ENCODE measurements around the gene DBX1. TPM values are rescaled to one million over a fixed set of nuclear protein-coding genes. Genes with fewer than 3 reads are reported as not detected.

The DBX1 gene
- total and polyA plus RNA-seq, 8 donors = not detected

- Histone ChIP-seq H3K9me3 (no peaks in the 10 kb centered on the region), H3K4me1 (no peaks in the 10 kb centered on the region), H3K4me3 (no peak overlapping the region), H3K36me3 (no peaks in the 10 kb centered on the region), H3K27ac (no peak overlapping the region), H3K27me3 (no peaks in the 10 kb centered on the region)
- intact Hi-C loops (cut with DNase I; ENCODE audit: low total_unique reads) = loop anchor here (5.0 to 10.0 kb wide), 3 partner anchors 174 to 489 kb away; no protein-coding TSS in a partner anchor
- DNase-seq = no peak
- 68 to 80% (median 74%) methylated on average over 6 of the region's 6 CpGs for WGBS, 5 donors
- no peak for TF ChIP-seq POLR2A (IDR thresholded peaks at IDR 0.05)
- no peak for TF ChIP-seq EP300 (IDR thresholded peaks at IDR 0.05)
- TF ChIP-seq POLR2AphosphoS5 (IDR thresholded peaks at IDR 0.05) = no peak
- no peak for TF ChIP-seq CTCF (IDR thresholded peaks at IDR 0.05)
Measured at GRCh38 chr11:20125927-20126326, 34.3 kb downstream of the DBX1 start.

- 74 to 86% (median 85%) methylated on average over 3 of the region's 3 CpGs for WGBS, 5 donors
- Histone ChIP-seq H3K36me3 (peaks cover 10 to 37% (median 33%) of the 10 kb centered on the region in 4 donors), H3K9me3 (no peaks in the 10 kb centered on the region), H3K4me3 (no peak overlapping the region), H3K27me3 (no peaks in the 10 kb centered on the region), H3K27ac (no peak overlapping the region), H3K4me1 (no peaks in the 10 kb centered on the region)
- DNase-seq = no peak
- TF ChIP-seq POLR2AphosphoS5 (IDR thresholded peaks at IDR 0.05) = no peak
- no peak for TF ChIP-seq CTCF (IDR thresholded peaks at IDR 0.05)
- intact Hi-C loops (cut with DNase I; ENCODE audit: low total_unique reads) = loop anchor here (10.0 kb wide), 1 partner anchor 493 kb away; no protein-coding TSS in a partner anchor
Measured at GRCh38 chr11:20122131-20122530, 38.1 kb downstream of the DBX1 start.

GRCh38 chr11:20120134-20120925, 39.9 kb downstream of the DBX1 start:
- TF ChIP-seq POLR2A (IDR thresholded peaks at IDR 0.05) (no peak), CTCF (IDR thresholded peaks at IDR 0.05) (no peak), POLR2AphosphoS5 (IDR thresholded peaks at IDR 0.05) (no peak), EP300 (IDR thresholded peaks at IDR 0.05) (no peak)
- intact Hi-C loops (cut with DNase I; ENCODE audit: low total_unique reads) = loop anchor here (10.0 kb wide), 1 partner anchor 494 kb away; no protein-coding TSS in a partner anchor
- H3K27ac ChIP-seq = no peak overlapping the region
- H3K36me3 ChIP-seq = peaks cover 10 to 54% (median 42%) of the 10 kb centered on the region in 4 donors
- no peak for DNase-seq
- H3K27me3 ChIP-seq = no peaks in the 10 kb centered on the region
- no peaks in the 10 kb centered on the region for H3K9me3 ChIP-seq
- no peak overlapping the region for H3K4me3 ChIP-seq
- peaks cover 0 to 5% (median 0%) of the 10 kb centered on the region in 4 donors for H3K4me1 ChIP-seq
- WGBS, 5 donors = 85 to 96% (median 93%) methylated on average over 7 of the region's 7 CpGs

GRCh38 chr11:20119315-20119714, 41.0 kb downstream of the DBX1 start:
- TF ChIP-seq POLR2A (IDR thresholded peaks at IDR 0.05) (no peak), EP300 (IDR thresholded peaks at IDR 0.05) (no peak), POLR2AphosphoS5 (IDR thresholded peaks at IDR 0.05) (no peak), CTCF (IDR thresholded peaks at IDR 0.05) (no peak)
- Histone ChIP-seq H3K27ac (no peak overlapping the region), H3K9me3 (no peaks in the 10 kb centered on the region), H3K36me3 (peaks cover 10 to 64% (median 52%) of the 10 kb centered on the region in 4 donors), H3K27me3 (no peaks in the 10 kb centered on the region), H3K4me3 (no peak overlapping the region), H3K4me1 (peaks cover 0 to 5% (median 0%) of the 10 kb centered on the region in 4 donors)
- no peak for DNase-seq
- intact Hi-C loops (cut with DNase I; ENCODE audit: low total_unique reads) = no loop called here
- 90 to 95% (median 93%) methylated on average over 12 of the region's 12 CpGs for WGBS, 5 donors

Measured in stomach (tissue), 9 donors.